Activated CD4-positive, alpha-beta T cell treated with anti-CD3 and anti-CD28 coated beads, Interleukin-2, Interleukin-4, amounts not matched to agents 100 ng/mL and 50 ng/mL, durations not matched to agents 16 hours and 8 hours (primary cell): Measurements from ENCODE around the gene ANKRD24.
"Not testable (repeated sequence)": the region's sequence is repeated elsewhere in the genome, so short reads cannot be mapped to it uniquely, and the experiment has no call there.

Experiments
- DNase-seq: peaks from one replicate; pipeline ENCODE4 v3.0.0-alpha.2; 2020; ENCODE audit warnings: low spot score

The ANKRD24 gene

DNA sequence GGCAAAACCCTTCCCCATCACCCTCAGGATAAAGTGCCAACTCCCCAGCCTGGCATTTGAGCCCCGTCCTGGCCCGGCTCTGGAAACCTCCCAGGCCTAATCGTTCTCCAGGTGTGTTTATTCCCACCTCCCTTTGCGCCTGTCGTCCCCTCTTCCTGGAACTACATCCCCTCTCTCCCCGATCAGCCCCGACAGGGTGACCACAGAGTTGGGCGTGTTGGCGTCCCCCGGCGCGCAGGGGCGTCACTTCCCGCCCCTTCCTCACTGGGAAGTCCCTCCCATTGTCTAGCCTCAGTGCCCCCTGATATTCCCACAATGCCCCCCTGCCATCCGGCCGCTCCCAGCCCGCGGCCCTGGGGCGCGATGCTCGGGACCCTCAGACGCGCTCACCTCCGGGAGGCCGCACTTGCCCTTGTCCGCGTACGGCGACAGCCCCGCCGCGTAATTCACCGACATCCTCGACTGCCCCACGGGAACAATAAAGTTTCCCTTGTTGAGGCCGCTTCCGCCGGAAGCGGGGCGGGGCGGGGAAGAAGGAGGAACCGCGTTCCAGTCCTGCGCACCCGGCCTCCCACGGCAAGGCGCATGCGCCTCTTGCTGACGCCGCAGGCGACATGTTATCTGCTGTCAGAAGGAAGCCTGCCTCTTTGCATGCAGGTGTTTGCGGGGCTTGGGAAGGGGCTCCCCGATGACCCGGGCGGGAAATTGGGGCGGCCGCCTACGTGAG is at the start of gene ANKRD24, which contains the start of gene SIRT6:
Gene ANKRD24, plus strand, starts transcription at position 606 of the 727 bp plus-strand sequence. CDS start 3,737 bp downstream, outside the sequence.
Gene SIRT6, minus strand, starts transcription at position 480 of the 727 bp plus-strand sequence. Its CDS starts 24 bp downstream, at position 456.
- DNase-seq = peak; percentile 96

DNA sequence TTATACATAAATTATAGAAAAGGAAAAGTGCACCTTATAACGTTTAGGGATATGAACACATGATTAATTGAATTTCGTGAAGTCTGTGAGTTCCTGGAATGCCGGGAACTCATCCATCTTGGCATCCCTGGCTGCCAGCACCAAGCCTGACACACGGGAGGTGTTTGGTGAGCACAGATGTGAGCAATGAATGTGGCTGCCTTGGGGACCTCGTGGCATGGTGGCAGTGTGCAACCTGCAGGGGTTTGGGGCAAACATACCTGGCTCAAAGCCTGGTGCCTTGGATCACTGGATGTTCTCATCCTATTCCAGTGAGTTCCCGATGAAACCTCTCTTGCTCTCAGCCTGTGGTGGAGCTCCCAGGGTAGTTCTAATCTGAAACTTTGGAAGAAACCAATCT is 48.1 kb upstream of the ANKRD24 start:
- DNase-seq = no peak

DNA sequence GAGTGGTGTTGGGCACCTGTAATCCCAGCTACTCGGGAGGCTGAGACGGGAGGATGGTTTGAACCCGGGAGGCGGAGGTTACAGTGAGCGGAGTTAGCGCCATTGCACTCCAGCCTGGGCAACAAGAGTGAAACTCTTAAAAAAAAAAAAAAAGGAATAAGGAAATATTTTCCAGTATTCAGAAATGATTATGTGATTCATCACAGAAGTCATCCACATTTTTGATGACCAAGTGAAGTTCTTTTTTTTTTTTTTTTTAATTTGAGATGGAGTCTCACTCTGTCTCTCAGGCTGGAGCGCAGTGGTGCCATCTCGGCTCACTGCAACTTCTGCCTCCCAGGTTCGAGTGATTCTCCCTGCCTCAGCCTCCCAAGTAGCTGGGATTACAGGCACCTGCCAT is 47.1 kb upstream of the ANKRD24 start:
- not testable (repeated sequence) for DNase-seq

DNA sequence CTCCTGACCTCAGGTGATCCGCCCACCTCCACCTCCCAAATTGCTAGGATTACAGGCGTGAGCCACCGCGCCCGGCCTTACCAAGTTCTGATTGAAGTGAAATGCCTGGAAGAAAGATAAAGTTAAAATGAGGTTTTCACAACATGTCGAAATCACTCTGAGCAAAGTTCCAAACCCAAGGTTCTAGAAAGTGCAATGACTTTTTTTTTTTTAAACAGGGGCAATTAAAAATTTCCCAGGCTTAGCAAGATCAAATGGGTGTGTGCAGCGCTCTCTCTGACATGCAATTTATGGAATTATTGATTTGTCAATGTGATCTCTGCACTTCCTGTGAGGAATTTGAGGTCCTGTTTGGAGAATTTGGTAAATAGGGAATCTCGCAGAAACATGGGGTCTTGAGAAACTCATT is 45.8 kb upstream of the ANKRD24 start:
- no peak for DNase-seq

DNA sequence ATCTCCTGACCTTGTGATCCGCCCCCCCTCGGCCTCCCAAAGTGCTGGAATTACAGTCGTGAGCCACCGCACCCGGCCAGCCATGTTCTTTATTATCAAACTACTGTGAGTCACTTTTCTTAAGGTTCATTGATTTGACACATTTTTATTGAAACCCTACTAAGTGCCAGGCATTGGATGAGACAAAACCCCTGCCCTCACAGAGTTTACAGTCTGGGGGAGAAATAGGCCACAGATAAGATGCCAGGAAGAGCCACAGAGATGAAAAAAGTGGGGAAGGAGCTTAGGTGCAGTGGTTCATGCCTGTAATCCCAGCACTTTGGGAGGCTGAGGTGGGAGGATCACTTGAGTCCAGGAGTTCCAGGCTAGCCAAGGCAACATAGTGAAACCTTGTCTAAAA is 44.0 kb upstream of the ANKRD24 start:
- no peak for DNase-seq

DNA sequence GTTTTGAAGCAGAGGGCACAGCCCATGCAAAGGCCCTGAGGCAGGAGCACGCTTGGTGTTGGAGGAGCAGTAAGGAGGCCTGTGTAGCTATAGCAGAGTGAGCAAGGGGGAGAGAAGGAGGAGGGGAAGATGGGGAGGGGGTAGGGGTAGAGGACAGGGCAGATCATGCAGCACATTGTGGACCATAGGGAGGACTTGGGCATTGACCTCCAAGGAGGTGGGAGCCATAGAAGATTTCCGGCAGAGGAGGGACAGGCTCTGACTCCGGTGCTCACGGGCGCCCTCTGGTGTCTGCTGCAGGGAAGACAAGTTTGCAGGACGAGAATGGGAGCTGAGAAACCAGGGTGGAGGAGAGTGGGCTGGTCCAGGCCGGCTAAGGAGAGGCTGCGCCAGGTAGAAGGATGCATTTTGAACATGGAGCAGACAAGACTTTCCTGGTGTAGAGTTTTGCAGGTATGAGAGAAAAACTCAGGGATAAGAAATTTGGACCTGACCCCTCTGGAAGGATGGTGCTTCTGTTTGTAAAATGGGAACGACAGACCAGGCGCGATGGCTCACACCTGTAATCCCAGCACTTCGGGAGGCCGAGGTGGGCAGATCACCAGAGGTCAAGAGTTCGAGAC is 42.8 kb upstream of the ANKRD24 start:
- DNase-seq = peak; percentile 91

DNA sequence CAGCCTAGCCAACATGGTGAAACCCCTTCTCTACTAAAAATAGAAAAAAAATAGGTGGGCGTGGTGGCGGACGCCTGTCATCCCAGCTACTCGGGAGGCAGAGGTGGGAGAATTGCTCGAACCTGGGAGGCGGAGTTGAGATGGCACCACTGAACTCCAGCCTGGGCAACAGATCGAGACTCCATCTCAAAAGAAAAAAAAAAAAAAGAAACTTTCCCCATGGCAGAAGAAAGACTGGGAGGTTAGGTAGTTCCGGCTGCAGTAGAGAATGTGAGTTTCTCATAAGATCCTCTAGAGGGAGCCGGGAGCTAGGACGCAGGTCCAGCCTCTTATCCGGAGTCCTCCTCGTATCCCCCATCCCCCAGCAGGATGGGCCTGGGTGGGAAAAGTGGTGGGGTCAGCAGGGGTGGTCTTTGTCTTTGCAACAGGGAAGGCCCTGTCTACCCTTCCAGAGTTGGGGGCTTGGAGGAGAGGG is 42.2 kb upstream of the ANKRD24 start:
- no peak for DNase-seq

DNA sequence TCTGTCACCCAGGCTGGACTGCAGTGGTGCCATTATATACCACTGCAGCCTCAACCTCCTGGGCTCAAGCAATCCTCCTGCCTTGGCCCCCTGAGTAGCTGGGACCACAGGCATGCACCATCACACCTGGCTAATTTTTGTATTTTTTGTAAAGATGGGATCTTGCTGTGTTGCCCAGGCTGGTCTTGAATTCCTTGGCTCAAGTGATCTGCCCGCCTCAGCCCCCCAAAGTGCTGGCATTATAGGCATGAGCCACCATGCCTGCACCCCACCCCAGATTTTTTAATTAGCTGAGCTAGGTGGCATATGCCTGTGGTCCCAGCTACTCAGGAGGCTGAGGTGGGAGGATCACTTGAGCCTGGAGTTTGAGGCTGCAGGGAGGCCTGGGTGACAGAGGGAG is 39.6 kb upstream of the ANKRD24 start:
- DNase-seq = not testable (repeated sequence)

DNA sequence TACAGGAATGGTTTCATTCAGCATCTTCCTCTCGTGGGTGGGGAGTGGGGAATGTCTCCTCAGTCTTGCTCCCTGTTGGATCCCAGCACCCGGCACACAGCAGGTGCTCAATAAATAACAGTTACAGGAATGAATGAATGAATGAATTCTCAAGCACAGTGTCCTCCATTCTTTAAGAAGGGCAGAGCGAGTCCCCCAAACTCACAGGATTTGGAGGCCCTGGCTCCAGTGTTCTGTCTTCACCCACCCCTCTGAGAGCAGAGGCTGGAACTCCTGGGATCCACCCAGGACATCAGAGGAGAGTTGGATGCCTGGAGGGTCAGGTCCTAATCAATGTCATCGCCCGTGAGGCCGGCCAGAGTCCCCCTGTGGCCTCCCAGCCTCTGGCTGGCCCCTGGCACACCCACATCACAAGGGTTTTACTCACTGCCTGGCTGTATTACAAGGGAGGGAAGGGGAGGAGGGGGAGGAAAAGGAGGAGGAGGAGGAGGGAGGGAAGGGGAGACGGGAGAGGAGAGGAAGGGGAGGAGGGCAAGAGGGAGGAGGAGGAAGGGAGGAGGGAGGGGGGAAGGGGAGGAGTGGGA is 37.7 kb upstream of the ANKRD24 start:
- DNase-seq = no peak

DNA sequence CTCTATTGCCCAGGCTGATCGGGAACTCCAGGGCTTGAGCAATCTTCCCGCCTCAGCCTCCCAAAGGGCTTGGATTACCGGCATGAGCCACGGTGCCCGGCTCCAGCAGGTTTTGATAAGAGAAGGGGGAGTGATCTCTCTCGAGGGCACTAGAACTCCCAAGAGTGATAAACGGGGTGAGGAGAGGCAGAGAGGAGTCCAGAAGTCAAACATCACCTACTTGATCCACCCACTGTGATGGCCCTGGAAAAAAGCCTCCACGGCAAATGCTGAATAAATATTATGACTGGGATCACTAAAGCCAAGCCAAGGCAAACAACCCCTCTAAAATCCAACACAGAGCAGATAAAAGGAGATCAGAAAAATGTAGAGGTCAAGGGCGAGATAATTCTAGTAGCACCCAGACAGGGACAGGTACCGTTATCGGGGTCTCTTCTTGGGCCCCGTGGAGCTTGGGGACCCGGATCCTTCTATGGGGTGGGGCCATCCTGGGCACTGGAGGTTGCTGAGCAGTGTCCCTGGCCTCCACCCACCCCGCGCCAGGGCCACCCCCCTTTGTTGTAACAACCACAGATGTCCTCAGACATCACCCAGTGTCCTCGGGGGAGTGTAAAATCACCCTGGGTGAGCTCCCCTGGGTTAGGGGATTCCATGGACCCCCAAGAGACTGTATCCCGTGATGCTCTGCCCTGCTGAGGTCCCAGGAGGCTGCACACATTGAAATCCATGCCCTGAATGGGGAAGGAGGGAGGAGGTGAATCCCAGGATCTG is 32.8 kb upstream of the ANKRD24 start:
- no peak for DNase-seq

DNA sequence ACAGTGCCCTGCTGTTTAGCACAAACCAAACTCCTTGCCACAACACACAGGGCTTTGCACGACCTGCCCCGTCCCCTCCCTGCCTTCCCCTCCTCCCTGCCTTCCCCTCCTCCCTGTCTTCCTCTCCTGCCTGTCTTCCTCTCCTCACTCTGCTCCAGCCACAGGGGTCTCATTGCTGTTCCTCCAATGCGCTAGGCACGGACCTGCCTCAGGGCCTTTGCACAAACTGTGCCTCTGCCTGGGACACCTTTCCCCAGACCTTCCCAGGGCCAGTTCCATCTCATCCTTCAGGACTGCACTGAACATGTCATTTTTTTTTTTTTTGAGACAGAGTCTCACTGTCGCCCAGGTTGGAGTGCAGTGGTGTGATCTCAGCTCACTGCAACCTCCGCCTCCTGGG is 30.9 kb upstream of the ANKRD24 start:
- no peak for DNase-seq

DNA sequence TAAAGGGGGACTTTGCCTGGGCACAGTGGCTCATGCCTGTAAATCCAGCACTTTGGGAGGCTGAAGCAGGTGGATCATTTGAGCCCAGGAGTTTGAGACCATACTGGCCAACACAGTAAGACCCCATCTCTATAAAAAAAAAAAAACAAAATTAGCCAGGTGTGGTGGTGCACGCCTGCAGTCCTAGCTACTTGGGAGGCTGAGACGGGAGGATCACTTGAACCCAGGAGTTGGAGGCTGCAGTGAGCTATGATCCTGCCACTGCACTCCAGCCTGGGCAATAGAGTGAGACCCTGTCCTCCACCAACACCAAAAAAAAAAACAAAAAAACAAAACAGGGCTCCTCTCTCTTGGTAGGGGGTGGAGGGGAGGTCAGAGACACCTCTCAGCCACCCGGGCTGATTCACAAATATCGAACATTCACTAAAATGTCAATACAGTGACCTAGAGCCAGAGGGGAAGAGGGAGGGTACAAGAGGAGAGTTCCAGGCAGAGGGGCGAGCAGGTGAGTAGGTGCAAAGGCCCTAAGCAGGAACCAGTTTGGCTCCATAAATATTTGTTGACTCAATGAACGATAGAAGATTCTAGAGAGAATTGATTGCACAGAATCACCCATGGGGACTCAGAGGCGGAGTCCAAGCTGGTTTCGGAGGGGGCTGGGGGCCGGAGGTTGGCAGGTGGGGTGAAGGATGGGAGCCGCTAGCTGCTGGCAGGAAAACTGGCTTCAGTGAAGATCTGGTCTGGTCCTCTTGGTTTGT is 30.1 kb upstream of the ANKRD24 start:
- no peak for DNase-seq

DNA sequence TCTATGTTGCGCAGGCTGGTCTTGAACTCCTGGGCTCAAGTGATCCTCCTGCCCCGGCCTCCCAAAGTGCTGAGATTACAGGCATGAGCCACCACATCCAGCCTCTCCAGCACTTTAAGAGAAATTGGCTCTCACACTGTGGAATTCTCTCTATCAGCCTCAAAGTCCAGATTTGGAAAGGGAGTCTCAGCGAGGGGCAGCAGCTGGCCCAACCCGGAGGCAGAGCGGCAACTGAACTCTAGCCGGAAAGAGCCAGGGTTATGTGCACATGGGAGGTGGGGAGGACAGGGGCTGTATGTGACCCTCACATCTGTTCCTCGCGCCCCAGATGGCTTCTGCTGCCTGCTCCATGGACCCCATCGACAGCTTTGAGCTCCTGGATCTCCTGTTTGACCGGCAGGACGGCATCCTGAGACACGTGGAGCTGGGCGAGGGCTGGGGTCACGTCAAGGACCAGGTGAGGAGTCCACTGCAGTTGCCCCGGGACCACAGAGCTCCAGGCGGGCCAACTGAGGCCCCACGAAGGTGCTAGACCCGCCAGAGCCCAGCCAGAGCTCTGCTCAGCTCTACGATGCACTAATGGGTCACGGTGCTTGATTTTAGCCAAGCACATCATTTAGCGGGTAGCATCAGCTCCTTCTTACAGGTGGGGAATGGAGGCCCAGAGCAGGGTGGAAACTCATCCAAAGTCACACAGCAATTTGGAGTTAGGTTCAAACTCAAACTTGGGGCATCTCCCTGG is 27.7 kb upstream of the ANKRD24 start:
- DNase-seq = no peak

DNA sequence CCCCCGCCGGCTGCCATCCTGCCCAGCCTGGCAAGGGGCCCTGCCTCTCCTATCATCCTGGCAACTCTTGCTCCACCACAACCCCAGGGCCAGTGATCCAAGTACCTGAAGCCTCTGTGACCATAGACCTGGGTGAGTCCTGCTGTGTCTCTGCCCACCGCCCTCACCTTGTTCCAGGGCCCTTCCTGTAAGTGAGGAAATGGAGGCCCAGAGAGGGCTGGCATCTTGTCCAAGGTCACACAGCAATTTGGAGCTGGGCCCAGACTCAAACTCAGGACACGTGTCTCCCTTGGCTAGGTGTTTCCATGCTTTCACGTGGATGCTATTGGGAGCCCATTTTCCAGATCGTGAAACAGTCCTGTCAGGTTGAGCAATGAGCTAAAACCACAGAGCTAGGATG is 25.3 kb upstream of the ANKRD24 start:
- no peak for DNase-seq

DNA sequence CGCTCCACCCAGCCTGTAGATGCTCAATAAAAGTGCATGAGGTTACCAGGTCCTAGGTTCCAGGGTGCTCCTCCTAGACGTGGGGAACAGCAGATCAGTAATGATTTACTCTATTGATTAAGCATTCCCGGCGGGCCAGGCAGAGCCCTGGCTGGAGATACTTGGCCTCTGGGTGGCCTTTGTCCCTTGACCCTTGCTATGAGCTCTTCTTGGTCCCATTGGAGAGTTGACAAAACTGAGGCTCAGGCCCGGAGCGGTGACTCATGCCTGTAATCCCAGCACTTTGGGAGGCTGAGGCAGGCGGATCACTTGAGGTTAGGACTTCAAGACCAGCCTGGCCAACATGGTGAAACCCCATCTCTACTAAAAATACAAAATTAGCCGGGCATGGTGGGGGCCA is 24.5 kb upstream of the ANKRD24 start:
- not testable (repeated sequence) for DNase-seq

DNA sequence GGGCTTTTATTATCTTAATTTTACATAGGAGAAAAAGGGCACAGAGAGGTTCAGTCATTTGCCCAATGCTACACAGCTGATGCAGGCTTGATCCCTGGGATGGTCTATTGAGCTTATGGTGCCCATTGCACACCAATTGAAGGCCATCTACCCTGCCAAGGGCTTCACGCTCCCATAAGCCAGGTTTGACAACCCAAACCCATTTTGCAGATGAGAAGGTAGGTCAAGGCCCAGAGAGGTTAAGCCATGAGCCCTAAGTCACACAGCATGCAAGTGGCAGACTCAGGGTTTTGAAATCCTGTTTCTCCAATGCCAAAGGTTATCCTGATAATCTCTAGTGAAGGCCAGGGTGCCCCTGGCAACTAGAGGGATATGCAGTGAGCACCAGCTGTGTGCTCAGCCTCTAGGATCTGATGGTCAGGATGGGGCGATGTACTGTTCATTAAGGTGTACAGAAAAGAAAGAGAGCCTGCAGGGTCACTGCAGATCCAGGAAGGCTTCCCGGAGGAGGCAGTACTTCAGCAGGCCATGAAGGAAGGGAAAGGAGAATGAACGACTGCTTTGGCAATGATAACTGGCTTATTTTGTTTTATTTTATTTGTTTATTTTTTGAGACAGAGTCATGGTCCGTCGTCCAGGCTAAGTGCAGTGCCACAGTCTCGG is 20.9 kb upstream of the ANKRD24 start:
- DNase-seq = no peak

DNA sequence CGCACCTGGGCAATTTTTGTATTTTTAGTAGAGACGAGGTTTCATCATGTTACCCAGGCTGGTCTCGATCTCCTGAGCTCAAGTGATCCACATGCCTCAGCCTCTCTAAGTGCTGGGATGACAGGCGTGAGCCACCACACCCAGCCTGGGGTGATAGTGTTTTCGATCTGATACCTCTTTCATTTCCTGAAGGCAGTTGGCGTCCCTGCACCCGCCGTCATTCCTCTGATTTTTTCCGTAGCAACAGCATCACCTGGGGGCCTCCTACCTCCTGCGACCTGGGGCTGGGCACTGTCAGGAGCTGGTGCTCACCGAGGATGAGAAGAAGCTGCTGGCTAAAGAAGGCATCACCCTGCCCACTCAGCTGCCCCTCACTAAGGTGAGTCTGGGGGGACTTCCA is 18.2 kb upstream of the ANKRD24 start:
- no peak for DNase-seq

DNA sequence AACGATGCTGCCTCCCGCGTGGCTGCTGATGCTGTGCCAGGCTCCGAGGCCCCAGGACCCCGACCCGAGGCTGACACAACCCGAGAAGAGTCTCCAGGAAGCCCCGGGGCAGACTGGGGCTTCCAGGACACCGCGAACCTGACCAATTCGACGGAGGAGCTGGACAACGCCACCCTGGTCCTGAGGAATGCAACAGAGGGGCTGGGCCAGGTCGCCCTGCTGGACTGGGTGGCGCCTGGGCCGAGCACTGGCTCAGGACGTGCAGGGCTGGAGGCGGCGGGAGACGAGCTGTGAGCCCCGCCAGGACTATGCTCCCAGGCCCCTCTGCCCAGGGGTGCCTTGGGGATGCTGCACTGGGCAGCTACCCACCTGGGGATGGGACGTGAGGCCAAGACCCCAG is 10.8 kb upstream of the ANKRD24 start:
- no peak for DNase-seq

DNA sequence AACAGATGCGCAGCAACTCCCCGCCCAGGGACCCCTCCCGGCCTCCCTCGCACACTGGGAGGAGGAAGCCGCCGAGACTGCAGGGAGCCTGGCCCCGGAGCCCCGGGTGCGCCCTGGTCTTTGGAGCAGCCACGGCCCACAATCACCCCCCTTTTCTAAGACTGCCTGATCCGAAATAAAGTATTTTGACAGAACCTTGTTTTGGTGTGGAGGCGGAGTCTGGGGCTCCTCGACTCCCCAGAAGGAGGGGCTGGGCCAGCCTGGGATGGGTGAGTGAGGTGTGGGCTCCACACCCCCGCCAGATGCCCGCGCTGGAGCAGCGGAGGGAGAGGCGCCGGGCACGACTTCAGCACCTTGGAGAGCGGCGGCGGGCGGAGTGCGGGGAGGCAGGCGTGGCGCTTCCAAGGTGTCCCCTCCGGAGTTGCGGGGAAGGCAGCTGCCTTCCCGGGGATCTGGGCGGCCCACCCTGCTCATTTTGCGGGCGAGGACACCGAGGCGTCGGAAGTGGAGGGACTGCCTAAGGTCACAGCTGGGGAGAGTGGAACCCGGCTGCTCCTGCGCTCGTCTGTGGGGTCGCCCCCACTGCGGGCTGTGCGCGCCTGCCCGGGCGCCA is 9.5 kb upstream of the ANKRD24 start:
- DNase-seq = peak; percentile 51
